Mucosa of descending colon (tissue), 3 donors: ENCODE results near the gene MBLAC2. TPM values are rescaled to one million over a fixed set of nuclear protein-coding genes. Genes with fewer than 3 reads are reported as not detected.

Source experiments
- ATAC-seq: fragments of 200-7000 bp; cut with Tn5 transposase; one replicate; pipeline ENCODE4 v1.9.1; 2020; ENCODE audit warnings: mild to moderate bottlenecking, moderate library complexity
- DNase-seq, 3 donors: peaks; one replicate each; pipeline ENCODE4 v3.0.0-alpha.2; 2020
- H3K36me3 ChIP-seq: fragments of 200-600 bp; one replicate; pipeline ENCODE4 v1.8.0; 2021; ENCODE audit warnings: low read depth, mild to moderate bottlenecking
- H3K4me1 ChIP-seq: fragments of 200-600 bp; one replicate; pipeline ENCODE4 v1.8.0; 2021; ENCODE audit warnings: low read depth, mild to moderate bottlenecking
- H3K4me3 ChIP-seq: fragments of 200-600 bp; one replicate; pipeline ENCODE4 v1.8.0; 2021; ENCODE audit warnings: mild to moderate bottlenecking
- H3K9me3 ChIP-seq: fragments of 200-600 bp; one replicate; pipeline ENCODE4 v1.8.0; 2021; ENCODE audit warnings: mild to moderate bottlenecking
- CTCF ChIP-seq: fragments of 200-600 bp; IDR thresholded peaks from one replicate; pipeline ENCODE4 v1.8.0; 2022; ENCODE audit warnings: antibody characterized with exemption, mild to moderate bottlenecking
- intact Hi-C, 2 donors: fragments of 100-400 bp; cut with DNase I in 1 of 2; cut with micrococcal nuclease in 1 of 2; formaldehyde crosslinking; loops; one replicate each; pipeline versions ENCODE4 v1.11.0 to v1.11.1; 2022; cut with DNase I, micrococcal nuclease
- long read RNA-seq, 2 donors: library from polyadenylated mRNA; unstranded; transcript quantifications; one replicate each; pipeline ENCODE4 v2.0.0, GENCODE V29; 2019 to 2021
- total RNA-seq, 3 donors: library from RNA; stranded (reverse); fragmentation: NEBNext Ultra II Directional in 2 of 3; extraction: Animal tissue kit (Norgen Biotek cat#: 25700) in 2 of 3; gene quantifications; one replicate each; pipeline versions ENCODE4 v1.2.1 to v1.2.4, GENCODE V29; 2021 to 2023
- donor health status: DM: no; HTN: no; CAD: no; lungs with moderate emphysema.
- donor health status: DM: no; HTN: no; CAD: no.
- donor health status: DM: no; HTN: yes; CAD: no.

Gene MBLAC2
- total RNA-seq: 1 to 10 TPM; 4.5 to 5.8 (median 5.1) TPM
- long read RNA-seq, donor 1, full-length matches to known transcripts: 7 of 7 reads
- long read RNA-seq, donor 1, partial matches to known transcripts: 0 of 7 reads
- long read RNA-seq, donor 1, other reads (novel, unspliced or antisense): 0 of 7 reads
- long read RNA-seq, donor 2, partial matches to known transcripts: 0 of 1 reads
- long read RNA-seq, donor 2, other reads (novel, unspliced or antisense): 0 of 1 reads

- Histone ChIP-seq H3K4me3 (peak within 1 kb of the TSS; percentile 67), H3K36me3 (no peaks in the 10 kb centered on the region), H3K9me3 (no peaks in the 10 kb centered on the region), H3K4me1 (peaks cover 7% of the 10 kb centered on the region)
- intact Hi-C loops: no loop called here
- no peak for TF ChIP-seq CTCF
- ATAC-seq: peak; percentile 96
- peak; percentile 95 to 97 (median 96) for DNase-seq
These were observed at the start of gene MBLAC2, which contains the start of gene POLR3G for GRCh38 chr5:90474235-90475107. Gene MBLAC2, minus strand, starts transcription at chr5:90474771. Its CDS starts 479 bp downstream, at chr5:90474292. Gene POLR3G, plus strand, starts transcription at chr5:90474864. Its CDS starts 10,704 bp downstream, at chr5:90485568.

DNA sequence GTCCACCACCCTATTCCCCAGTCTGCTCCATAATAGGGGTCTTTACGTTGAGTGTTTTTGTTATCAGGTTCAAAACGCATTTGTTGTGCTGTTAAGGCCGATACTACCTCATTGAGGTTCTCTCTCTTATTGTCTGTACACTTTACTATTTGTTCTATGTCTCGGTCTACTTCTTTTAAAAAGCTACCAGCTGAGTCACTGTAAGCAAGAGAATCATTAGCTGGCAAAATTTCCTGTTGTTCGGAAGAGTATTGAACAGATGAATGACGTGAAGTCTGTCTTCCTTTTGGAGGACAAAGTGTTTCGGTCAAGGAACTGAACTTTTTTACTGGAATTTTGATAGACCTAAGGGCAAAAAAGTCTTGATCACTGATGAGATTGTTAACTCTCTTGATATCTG is 44.5 kb upstream of the MBLAC2 start:
- no peaks in the 10 kb centered on the region for H3K4me1 ChIP-seq
- intact Hi-C loops: no loop called here
- ATAC-seq (no peak), DNase-seq (no peak)
- H3K36me3 ChIP-seq: no peaks in the 10 kb centered on the region
- TF ChIP-seq CTCF: no peak
- H3K4me3 ChIP-seq: no peak overlapping the region
- no peaks in the 10 kb centered on the region for H3K9me3 ChIP-seq

GRCh38 chr5:90518661-90519060 is 44.1 kb upstream of the MBLAC2 start:
- no peak for TF ChIP-seq CTCF
- ATAC-seq: no peak
- Histone ChIP-seq H3K36me3 (no peaks in the 10 kb centered on the region), H3K9me3 (no peaks in the 10 kb centered on the region), H3K4me1 (no peaks in the 10 kb centered on the region), H3K4me3 (no peak overlapping the region)
- DNase-seq: no peak
- intact Hi-C loops: no loop called here

DNA sequence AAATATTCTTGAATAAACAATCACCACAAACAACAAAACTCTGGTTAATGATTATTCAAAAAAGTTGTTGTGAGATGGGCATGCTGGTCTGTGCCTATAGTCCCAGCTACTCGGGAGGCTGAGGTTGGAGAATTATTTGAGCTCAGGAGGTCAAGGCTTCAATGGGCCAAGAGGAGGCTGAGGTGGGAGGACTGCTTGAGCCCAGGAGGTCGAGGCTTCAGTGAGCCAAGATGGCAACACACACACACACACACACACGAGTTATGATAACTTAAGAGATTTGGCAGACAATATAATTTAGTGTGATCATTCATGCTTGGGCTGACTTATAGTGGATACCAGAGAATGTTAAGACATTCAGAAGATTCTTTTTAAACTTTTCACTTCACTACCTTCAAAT is 39.9 kb upstream of the MBLAC2 start:
- Histone ChIP-seq H3K36me3 (no peaks in the 10 kb centered on the region), H3K4me1 (no peaks in the 10 kb centered on the region), H3K9me3 (no peaks in the 10 kb centered on the region), H3K4me3 (no peak overlapping the region)
- ATAC-seq: no peak
- intact Hi-C loops: no loop called here
- DNase-seq: no peak
- no peak for TF ChIP-seq CTCF

DNA sequence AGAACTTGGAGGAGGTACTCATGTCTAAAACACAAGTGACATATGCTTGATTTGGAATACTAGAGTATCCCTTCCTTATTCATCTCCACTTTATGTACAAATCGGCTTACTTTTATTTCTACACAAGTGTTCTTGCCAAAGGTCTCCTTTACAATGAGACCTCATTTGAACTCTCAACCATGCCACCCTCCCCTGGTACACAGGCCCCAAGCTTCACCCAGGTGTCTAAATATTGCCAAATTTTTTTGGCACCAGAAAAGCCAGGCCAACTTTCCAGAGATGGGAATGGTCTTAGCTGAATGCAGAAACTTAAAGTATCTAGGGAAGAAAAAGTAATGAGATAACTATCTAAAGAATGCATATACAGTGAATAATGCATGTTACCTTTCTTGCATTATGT is 35.9 kb upstream of the MBLAC2 start:
- intact Hi-C loops: no loop called here
- ATAC-seq (no peak), DNase-seq (no peak)
- Histone ChIP-seq H3K9me3 (no peaks in the 10 kb centered on the region), H3K4me3 (no peak overlapping the region), H3K36me3 (no peaks in the 10 kb centered on the region), H3K4me1 (no peaks in the 10 kb centered on the region)
- TF ChIP-seq CTCF: no peak
